Ovary (tissue), 3 donors: ENCODE results near the gene GRM3.

Experiments used
- CTCF ChIP-seq, 3 donors: fragments of 450-650 bp in 2 of 3; fragments of 200-600 bp in 1 of 3; IDR thresholded peaks; one replicate each; pipeline versions ENCODE4 v1.5.1 to v1.8.0; 2016 to 2022; ENCODE audit warnings: antibody characterized with exemption in 3 of 3, mild to moderate bottlenecking in 1 of 3
- POLR2A ChIP-seq: fragments of 450-650 bp; IDR thresholded peaks from one replicate; pipeline ENCODE4 v1.6.1; 2017; ENCODE audit warnings: antibody characterized with exemption, mild to moderate bottlenecking, moderate library complexity
- donor health status: DM: no; HTN: no; CAD: no.

GRCh38 chr7:86911659-86912058 lies 267.9 kb downstream of the GRM3 start:
- TF ChIP-seq CTCF (IDR thresholded peaks at IDR 0.05) (no peak), POLR2A (no peak)
